SK-N-SH treated with all-trans-retinoic acid at 6 μM for 48 hours (cell line): ENCODE measurements around the gene SCN1A.

Source experiments
- ATAC-seq: fragments of 200-7000 bp; cut with Tn5 transposase; 3 replicates; pipeline ENCODE4 v1.9.1; 2020; ENCODE audit warnings: mild to moderate bottlenecking, moderate library complexity
- ARNTL ChIP-seq: fragments of 450-650 bp; formaldehyde crosslinking; IDR thresholded peaks from 2 replicates; pipeline ENCODE4 v1.5.0; 2020; ENCODE audit warnings: low read depth, mild to moderate bottlenecking, moderate library complexity, borderline replicate concordance
- BACH2 ChIP-seq: fragments of 250-450 bp; sonication (Bioruptor Pico); IDR thresholded peaks from 2 replicates; pipeline ENCODE4 v1.9.0; 2021; ENCODE audit warnings: mild to moderate bottlenecking, borderline replicate concordance
- CREB5 ChIP-seq: fragments of 250-450 bp; sonication (Bioruptor Pico); IDR thresholded peaks from 2 replicates; pipeline ENCODE4 v1.5.1; 2020; ENCODE audit warnings: low read depth, mild to moderate bottlenecking, moderate library complexity
- CSDC2 ChIP-seq: fragments of 250-450 bp; sonication (Bioruptor Pico); IDR thresholded peaks from 2 replicates; pipeline ENCODE4 v1.5.0; 2020; ENCODE audit warnings: mild to moderate bottlenecking, moderate library complexity
- ESRRG ChIP-seq: fragments of 250-450 bp; sonication (Bioruptor Pico); IDR thresholded peaks from 2 replicates; pipeline ENCODE4 v1.6.1; 2021; ENCODE audit warnings: mild to moderate bottlenecking
- GLIS3 ChIP-seq: fragments of 250-450 bp; sonication (Bioruptor Pico); IDR thresholded peaks from 2 replicates; pipeline ENCODE4 v1.5.0; 2020; ENCODE audit warnings: mild to moderate bottlenecking, moderate library complexity
- OSR1 ChIP-seq: fragments of 250-450 bp; sonication (Bioruptor Pico); IDR thresholded peaks from 2 replicates; pipeline ENCODE4 v1.8.0; 2022; ENCODE audit warnings: moderate library complexity, mild to moderate bottlenecking, inconsistent platforms
- PATZ1 ChIP-seq: fragments of 250-450 bp; sonication (Bioruptor Pico); IDR thresholded peaks from 2 replicates; pipeline ENCODE4 v1.8.0; 2020; ENCODE audit warnings: mild to moderate bottlenecking, moderate library complexity, borderline replicate concordance
- POU6F1 ChIP-seq: fragments of 250-450 bp; sonication (Bioruptor Pico); IDR thresholded peaks from 2 replicates; pipeline ENCODE4 v1.8.0; 2021; ENCODE audit warnings: low read depth, mild to moderate bottlenecking, moderate library complexity, borderline replicate concordance
- PPARA ChIP-seq: fragments of 250-450 bp; sonication (Bioruptor Pico); IDR thresholded peaks from 2 replicates; pipeline ENCODE4 v1.5.0; 2020; ENCODE audit warnings: mild to moderate bottlenecking, borderline replicate concordance
- RARB ChIP-seq: fragments of 250-450 bp; sonication (Bioruptor Pico); IDR thresholded peaks from 2 replicates; pipeline ENCODE4 v1.8.0; 2021; ENCODE audit warnings: mild to moderate bottlenecking, moderate library complexity
- SNAI2 ChIP-seq: fragments of 250-450 bp; sonication (Bioruptor Pico); IDR thresholded peaks from 2 replicates; pipeline ENCODE4 v1.5.0; 2020; ENCODE audit warnings: mild to moderate bottlenecking, moderate library complexity
- TCF4 ChIP-seq: fragments of 250-450 bp; sonication (Bioruptor Pico); IDR thresholded peaks from 2 replicates; pipeline ENCODE4 v1.8.0; 2021; ENCODE audit warnings: mild to moderate bottlenecking, moderate library complexity, borderline replicate concordance
- TOX ChIP-seq: fragments of 250-450 bp; sonication (Bioruptor Pico); IDR thresholded peaks from 2 replicates; pipeline ENCODE4 v1.8.0; 2021; ENCODE audit warnings: mild to moderate bottlenecking, moderate library complexity, borderline replicate concordance
- ZC3H10 ChIP-seq: fragments of 250-450 bp; sonication (Bioruptor Pico); IDR thresholded peaks from 2 replicates; pipeline ENCODE4 v1.5.1; 2021; ENCODE audit warnings: mild to moderate bottlenecking, moderate library complexity
- ZFP3 ChIP-seq: fragments of 250-450 bp; sonication (Bioruptor Pico); IDR thresholded peaks from 2 replicates; pipeline ENCODE4 v1.5.0; 2020; ENCODE audit warnings: mild to moderate bottlenecking, moderate library complexity
- ZFP30 ChIP-seq: fragments of 450-650 bp; formaldehyde crosslinking; IDR thresholded peaks from 2 replicates; pipeline ENCODE4 v1.5.0; 2022; ENCODE audit warnings: mild to moderate bottlenecking, moderate library complexity
- ZNF565 ChIP-seq: fragments of 450-650 bp; formaldehyde crosslinking; conservative IDR thresholded peaks from 2 replicates; pipeline ENCODE4 v1.5.0; 2020; ENCODE audit warnings: low read depth, mild to moderate bottlenecking, moderate library complexity
- ZNF70 ChIP-seq: fragments of 450-650 bp; formaldehyde crosslinking; IDR thresholded peaks from 2 replicates; pipeline ENCODE4 v1.5.0; 2020; ENCODE audit warnings: mild to moderate bottlenecking, moderate library complexity
- ZNF8 ChIP-seq: fragments of 450-650 bp; formaldehyde crosslinking; IDR thresholded peaks from 2 replicates; pipeline ENCODE4 v1.5.0; 2020; ENCODE audit warnings: mild to moderate bottlenecking, moderate library complexity
- TF ChIP-seq, protein P1 (sequence below): fragments of 250-450 bp; sonication (Bioruptor Pico); IDR thresholded peaks from 2 replicates; pipeline ENCODE4 v1.5.0; 2020; ENCODE audit warnings: mild to moderate bottlenecking, moderate library complexity

The SCN1A gene

GRCh38 chr2:166171216-166171615 lies 43.4 kb upstream of the SCN1A start:
- TF ChIP-seq ZNF70 (CRISPR knock-in tag) (no peak), ARNTL (CRISPR knock-in tag) (no peak), ZFP30 (CRISPR knock-in tag) (no peak), POU6F1 (CRISPR knock-in tag) (no peak), RARB (CRISPR knock-in tag) (no peak), ZFP3 (no peak), GLIS3 (CRISPR knock-in tag) (no peak), SNAI2 (CRISPR knock-in tag) (no peak), ZC3H10 (CRISPR knock-in tag) (no peak), ESRRG (no peak), OSR1 (no peak), TOX (CRISPR knock-in tag) (no peak), CSDC2 (no peak), PPARA (CRISPR knock-in tag) (no peak), ZNF565 (no peak)
- TF ChIP-seq, protein P1, sequence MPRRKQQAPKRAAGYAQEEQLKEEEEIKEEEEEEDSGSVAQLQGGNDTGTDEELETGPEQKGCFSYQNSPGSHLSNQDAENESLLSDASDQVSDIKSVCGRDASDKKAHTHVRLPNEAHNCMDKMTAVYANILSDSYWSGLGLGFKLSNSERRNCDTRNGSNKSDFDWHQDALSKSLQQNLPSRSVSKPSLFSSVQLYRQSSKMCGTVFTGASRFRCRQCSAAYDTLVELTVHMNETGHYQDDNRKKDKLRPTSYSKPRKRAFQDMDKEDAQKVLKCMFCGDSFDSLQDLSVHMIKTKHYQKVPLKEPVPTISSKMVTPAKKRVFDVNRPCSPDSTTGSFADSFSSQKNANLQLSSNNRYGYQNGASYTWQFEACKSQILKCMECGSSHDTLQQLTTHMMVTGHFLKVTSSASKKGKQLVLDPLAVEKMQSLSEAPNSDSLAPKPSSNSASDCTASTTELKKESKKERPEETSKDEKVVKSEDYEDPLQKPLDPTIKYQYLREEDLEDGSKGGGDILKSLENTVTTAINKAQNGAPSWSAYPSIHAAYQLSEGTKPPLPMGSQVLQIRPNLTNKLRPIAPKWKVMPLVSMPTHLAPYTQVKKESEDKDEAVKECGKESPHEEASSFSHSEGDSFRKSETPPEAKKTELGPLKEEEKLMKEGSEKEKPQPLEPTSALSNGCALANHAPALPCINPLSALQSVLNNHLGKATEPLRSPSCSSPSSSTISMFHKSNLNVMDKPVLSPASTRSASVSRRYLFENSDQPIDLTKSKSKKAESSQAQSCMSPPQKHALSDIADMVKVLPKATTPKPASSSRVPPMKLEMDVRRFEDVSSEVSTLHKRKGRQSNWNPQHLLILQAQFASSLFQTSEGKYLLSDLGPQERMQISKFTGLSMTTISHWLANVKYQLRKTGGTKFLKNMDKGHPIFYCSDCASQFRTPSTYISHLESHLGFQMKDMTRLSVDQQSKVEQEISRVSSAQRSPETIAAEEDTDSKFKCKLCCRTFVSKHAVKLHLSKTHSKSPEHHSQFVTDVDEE, result no peak
- no peak for ATAC-seq

- no peak for TF ChIP-seq ESRRG
- no peak for TF ChIP-seq ZNF70 (CRISPR knock-in tag)
- no peak for TF ChIP-seq RARB (CRISPR knock-in tag)
- no peak for TF ChIP-seq TOX (CRISPR knock-in tag)
- no peak for TF ChIP-seq POU6F1 (CRISPR knock-in tag)
- no peak for TF ChIP-seq ZC3H10 (CRISPR knock-in tag)
- no peak for TF ChIP-seq ARNTL (CRISPR knock-in tag)
- TF ChIP-seq GLIS3 (CRISPR knock-in tag), result no peak
- no peak for TF ChIP-seq BACH2 (CRISPR knock-in tag)
- TF ChIP-seq ZNF565, result no peak
- TF ChIP-seq CSDC2, result no peak
- TF ChIP-seq ZFP3, result no peak
- TF ChIP-seq OSR1, result no peak
- TF ChIP-seq SNAI2 (CRISPR knock-in tag), result no peak
- TF ChIP-seq ZNF8, result no peak
- TF ChIP-seq TCF4 (CRISPR knock-in tag), result no peak
- TF ChIP-seq CREB5 (CRISPR knock-in tag), result no peak
- TF ChIP-seq PATZ1 (CRISPR knock-in tag), result no peak
- TF ChIP-seq ZFP30 (CRISPR knock-in tag), result no peak
- TF ChIP-seq, protein P1, result no peak
- TF ChIP-seq, all 23 proteins: peak for 0
- peak; percentile 49; the same call in 1 of the 3 replicates for ATAC-seq
These were observed 42.5 kb upstream of the SCN1A start for GRCh38 chr2:166170356-166170755.
